HG03521 (cell line): Measurements from ENCODE around the gene C2orf81.
"Not testable (repeated sequence)": the region's sequence is repeated elsewhere in the genome, so short reads cannot be mapped to it uniquely, and the experiment has no call there.

ENCODE experiments used
- ATAC-seq: cut with Tn5 transposase; IDR thresholded peaks from one replicate; pipeline ENCODE4 v1.9.1; 2021; ENCODE audit warnings: mild to moderate bottlenecking, moderate library complexity; ENCODE audit not compliant: unreplicated experiment

The C2orf81 gene

DNA sequence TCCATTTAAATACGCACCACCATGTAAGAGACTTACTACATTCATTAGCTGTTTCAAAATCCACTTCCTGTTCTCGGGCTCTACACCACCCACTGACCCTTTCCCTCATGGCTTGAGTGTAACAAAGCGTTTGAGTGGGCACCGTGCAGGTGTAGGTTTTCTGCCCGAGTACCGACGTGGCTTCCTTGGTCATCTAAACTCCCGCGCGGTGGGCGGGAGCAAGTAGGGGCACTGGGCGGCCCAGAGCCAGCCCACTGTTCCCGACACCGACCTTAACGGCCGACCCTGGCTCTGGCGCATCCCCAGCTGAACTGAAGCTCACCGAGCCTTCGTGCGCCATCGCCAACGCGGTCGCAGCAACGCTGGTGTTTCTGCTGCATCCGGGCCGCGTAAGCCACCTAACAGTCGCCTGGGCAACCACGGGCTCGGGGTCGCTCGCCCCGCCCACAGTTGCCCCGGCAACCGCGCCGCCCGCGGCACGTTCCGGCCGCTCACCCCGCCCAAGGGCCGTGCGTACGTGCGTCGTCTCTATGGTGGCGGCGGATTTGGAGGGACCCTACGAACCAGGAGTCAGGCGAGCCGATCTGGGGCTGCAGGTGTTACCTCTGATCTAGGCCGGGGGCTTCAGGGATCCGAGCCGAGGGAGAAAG is at the start of gene C2orf81, which contains the start of gene WDR54:
C2orf81 (minus strand) TSS at position 399 of the 650 bp plus-strand sequence; CDS start at position 340, 59 bp downstream.
WDR54 (plus strand) TSS at position 510 of the 650 bp plus-strand sequence. CDS start 424 bp downstream, outside the sequence.
- peak; percentile 79 for ATAC-seq

- ATAC-seq: not testable (repeated sequence)
Measured at GRCh38 chr2:74470742-74471141, 49.3 kb upstream of the C2orf81 start.

DNA sequence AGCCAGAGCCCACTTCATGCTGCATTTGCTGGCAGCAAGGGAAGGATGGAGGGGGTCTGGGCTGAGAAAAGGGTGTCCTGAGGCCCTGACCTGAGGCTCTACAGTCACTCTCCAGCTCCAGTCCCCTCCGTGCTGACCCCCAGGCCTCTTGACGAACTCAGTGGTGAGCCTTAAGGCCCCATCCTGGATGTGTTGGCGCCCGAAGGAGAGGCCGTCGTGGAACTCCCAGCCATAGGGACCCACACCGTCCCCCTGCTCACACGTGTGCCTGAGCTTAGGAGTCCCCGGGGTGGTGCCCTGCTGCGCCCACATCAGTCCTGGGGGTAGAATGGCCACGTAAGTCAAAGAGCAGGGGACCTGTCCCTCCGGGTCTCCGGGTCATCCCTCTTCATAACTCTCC is 43.0 kb upstream of the C2orf81 start:
- no peak for ATAC-seq

DNA sequence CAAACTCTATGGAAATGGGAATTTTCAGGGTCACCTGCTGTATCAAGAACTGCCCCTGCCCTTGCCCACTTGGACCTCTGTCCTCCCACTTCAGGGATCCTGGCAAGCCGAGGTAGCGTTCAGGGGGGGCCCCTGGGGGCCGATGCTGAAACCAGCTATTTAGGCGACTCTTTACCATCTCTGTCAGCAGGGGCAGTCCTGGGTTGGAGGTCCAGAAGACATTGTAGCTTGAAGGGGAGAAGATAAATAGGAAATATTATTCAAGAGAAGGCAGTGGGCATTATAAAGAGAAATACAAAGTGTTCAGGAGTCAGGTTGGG is 41.3 kb upstream of the C2orf81 start:
- ATAC-seq: no peak

DNA sequence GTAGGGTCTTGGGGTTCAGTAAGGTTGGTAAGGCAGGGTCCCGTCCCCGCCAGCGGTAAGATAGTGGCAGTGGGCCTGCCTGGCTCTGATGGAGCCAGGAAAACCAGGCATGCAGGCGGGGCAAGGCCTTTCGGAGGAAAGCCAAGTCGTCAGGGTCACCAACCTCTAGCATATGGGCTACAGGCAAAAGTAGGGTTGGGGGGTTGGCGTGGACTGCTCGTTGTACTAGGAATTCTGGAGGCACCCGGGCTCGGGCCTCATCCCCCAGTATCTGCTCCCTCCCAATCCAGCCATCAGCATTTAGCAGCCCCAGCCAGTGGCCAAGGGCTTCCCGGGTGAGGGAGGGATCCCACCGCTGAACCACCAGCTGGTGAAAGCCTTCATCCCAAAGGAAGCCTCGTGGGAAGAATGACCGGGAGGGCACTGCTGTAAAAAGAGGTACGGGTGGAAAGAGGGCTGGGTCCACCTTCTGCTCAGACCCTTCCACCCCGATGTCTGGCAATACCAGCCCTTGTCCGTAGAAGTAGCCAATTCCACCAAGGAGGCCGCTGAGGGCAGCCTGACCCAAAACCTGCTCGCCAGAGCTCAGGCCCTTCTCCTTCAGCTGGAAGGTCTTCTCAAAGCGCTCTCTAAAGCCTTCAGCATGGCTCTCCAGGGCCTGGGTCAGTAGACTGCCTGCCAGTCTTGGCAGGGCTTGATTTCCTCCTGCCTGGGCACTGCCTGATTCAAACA is 40.8 kb upstream of the C2orf81 start:
- no peak for ATAC-seq

DNA sequence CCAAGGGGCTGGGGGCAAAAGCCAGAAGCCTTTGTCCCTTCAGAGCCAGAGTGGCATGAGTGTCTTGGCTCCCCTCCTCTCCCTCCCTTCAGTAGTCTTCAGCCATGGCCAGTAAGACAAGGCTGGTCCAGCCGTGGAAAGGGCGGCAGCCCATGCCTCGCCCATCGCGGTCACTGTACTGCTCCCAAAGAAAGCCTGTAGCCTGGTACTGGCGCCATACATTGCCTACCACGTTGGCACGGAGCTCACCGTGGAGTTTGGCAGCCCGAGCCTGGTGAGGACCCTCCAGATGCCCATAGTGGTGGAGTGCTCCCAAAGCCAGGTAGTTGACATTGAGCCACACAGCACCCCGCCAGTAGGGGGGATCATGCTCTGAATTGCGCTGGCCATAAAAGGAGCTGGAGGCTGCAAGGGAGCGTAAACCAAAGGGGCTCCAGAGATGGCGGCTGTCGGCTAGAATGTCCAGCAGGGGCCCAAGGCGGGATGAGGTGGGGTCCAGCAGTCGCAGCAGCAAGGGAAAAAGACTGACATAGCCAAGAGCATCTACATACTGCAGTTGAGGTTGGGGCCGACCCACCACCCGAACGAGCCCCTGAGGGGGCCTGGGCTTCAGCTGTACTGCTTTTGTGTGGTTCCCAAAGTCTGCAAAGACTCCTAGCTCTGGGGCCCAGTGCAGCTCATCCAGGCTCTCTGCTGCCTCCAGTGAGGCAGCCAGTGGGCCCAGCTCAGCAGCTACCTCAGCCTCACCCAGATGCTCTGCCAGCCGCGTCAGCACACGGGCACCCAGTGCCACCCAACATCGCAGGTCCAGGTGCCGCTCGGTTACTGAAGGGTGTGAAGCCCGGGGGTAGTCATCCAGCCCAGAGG is 40.0 kb upstream of the C2orf81 start:
- ATAC-seq: no peak

- not testable (repeated sequence) for ATAC-seq
Measured at GRCh38 chr2:74460187-74460586, 38.8 kb upstream of the C2orf81 start.

DNA sequence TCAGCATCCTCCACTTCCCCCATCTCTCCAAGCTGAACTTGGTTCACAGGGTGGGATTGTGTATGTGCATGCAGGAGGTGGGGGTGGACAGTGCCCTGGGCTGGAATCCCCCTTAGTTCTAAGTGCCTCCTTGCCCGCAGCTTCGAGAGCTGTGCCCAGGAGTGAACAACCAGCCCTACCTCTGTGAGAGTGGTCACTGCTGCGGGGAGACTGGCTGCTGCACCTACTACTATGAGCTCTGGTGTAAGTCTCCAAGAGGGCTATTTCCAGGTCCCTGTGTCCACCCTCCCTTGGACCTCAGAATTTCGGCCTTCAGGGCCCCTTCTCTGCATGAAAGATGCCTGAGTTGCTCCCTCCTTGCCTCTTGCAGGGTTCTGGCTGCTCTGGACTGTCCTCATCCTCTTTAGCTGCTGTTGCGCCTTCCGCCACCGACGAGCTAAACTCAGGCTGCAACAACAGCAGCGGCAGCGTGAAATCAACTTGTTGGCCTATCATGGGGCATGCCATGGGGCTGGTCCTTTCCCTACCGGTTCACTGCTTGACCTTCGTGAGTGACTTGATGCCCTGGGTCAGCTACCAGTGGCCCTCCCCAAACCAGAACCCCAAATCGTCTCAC is 38.2 kb upstream of the C2orf81 start:
- not testable (repeated sequence) for ATAC-seq

DNA sequence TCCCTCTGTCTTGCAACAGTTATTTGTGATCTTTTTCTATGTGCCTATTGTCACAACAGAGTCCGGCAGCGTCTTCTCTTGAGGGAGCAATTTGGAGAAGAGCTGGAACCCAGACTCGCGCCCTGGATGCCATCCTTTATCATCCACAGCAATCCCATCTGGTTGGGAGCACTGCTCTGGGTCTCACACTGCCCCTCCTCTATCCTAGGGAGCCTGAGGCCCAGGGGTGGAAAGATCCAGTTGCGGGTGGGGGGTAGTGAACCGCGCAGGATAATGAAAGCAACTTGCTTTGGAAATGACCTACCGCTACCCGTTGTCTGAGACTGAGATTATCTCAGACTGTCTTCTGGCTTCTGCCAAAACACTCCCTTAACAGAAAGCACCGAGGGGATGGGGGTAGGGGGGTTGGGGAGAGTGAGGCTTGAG is 37.5 kb upstream of the C2orf81 start:
- ATAC-seq: no peak

- peak; percentile 75 for ATAC-seq
Measured at GRCh38 chr2:74458132-74458937, 36.9 kb upstream of the C2orf81 start, which contains the start of gene WBP1. Gene WBP1, plus strand, starts transcription at chr2:74458438. Its CDS starts 165 bp downstream, at chr2:74458603.

GRCh38 chr2:74457549-74458131 is 36.2 kb upstream of the C2orf81 start:
- peak; percentile 34 for ATAC-seq

- ATAC-seq: no peak
Measured at GRCh38 chr2:74457129-74457548, 35.7 kb upstream of the C2orf81 start.

DNA sequence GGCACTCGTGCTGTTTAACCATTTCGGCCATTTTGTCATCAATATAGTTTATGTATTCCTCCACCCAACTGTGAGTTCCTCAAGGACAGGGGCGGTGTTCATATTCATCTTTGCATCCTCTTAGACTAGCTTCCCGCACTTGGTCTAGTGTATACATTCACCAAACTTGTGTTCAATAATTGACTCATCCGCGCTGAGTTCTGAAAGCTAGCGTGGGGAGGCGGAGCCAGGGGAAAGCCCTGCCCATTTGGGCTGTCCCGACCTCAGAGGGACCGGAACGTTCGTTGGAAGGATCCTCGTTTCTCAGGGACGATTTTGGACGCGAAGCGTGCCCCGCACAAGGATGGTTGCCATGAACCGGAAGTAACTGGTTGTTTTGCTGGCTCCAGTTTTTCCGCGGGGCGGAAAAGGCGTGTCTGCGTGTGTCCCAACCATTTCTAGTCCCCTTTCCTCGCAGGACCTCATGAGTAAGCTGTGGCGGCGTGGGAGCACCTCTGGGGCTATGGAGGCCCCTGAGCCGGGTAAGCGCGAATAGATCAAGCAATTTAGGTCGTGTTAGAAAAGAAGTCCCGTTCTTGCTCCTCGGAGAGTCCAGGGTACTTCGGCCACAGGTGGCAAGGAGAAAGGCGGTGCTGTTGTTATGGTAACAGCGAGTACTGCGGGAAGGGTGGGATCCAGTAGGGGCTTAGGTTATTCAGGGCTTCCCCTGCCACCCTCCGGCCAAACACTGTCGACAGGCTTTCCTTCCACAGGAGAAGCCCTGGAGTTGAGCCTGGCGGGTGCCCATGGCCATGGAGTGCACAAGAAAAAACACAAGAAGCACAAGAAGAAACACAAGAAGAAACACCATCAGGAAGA is 33.5 kb upstream of the C2orf81 start, which contains the start of gene INO80B:
INO80B (plus strand) TSS at position 434 of the 858 bp plus-strand sequence; CDS start at position 464, 30 bp downstream.
- peak; percentile 39 for ATAC-seq

DNA sequence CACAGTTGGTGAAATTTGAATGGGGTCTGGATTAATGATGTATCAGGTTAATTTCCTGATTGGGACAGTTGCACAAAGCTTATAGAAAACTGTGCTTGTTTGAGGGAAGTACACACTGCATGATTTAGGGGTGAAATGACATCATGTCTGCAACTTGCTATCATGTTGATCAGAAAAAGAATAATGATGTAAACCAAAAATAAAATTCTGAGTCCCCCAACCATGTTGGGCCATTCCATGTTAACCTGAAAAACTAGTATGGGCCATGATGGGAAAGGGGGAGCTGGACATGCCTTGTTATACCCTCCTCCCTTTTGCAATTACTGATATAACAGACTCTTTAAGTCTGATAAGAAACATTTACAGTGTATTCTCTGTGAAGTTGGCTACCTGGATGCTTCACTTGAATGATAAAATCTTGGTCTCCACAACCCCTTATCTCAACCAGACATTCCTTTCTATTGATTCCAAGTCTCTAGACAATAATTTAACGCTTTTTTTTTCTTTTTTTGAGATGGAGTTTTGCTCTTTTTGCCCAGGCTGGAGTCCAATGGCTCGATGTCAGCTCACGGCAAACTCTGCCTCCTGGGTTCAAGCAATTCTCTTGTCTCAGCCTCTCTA is 29.3 kb upstream of the C2orf81 start:
- ATAC-seq: no peak

DNA sequence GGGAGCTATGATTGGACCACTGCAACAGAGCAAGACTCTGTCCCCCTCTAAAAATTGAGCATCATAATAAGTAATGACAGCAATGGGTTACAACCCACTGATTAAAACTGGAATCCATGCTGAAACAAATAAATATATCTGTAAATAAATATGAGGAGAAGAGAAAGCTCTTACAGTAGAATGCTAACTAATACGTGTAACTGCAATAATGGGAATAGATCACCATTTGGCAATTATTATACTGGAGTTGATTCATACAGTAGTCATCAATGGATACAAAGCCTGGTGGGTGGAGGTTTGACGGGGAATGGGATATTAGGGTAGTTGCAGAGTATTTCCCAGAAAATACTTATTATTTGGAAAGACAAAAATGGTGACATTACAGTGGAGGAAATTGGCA is 27.4 kb upstream of the C2orf81 start:
- ATAC-seq: no peak

- ATAC-seq: no peak
Measured at GRCh38 chr2:74447230-74447999, 26.0 kb upstream of the C2orf81 start.
